ENCODE data around the gene HRH1.
"Not testable (repeated sequence)": the region's sequence is repeated elsewhere in the genome, so short reads cannot be mapped to it uniquely, and the experiment has no call there.

HRH1 gene

GRCh38 chr3:11250902-11251806 lies 96.9 kb downstream of the HRH1 start:
- Histone ChIP-seq H3K9ac (ENCODE audit: low read length) (no peak overlapping the region), H4K20me1 (ENCODE audit: low read depth, low read length) (no peaks in the 10 kb centered on the region), H3K4me3 (ENCODE audit: insufficient read depth, low read length, poor library complexity, severe bottlenecking) (no peak overlapping the region), H3K27ac (ENCODE audit: low read depth, low read length) (no peak overlapping the region), H3K79me2 (ENCODE audit: insufficient read depth, low read length) (no peaks in the 10 kb centered on the region), H3K27me3 (ENCODE audit: low read length) (no peaks in the 10 kb centered on the region), H3K4me2 (ENCODE audit: low read depth, low read length, poor library complexity, severe bottlenecking) (no peak overlapping the region), H2AFZ (ENCODE audit: low read depth, low read length, severe bottlenecking) (no peak overlapping the region), H3K9me2 (replicated peaks; ENCODE audit: insufficient read depth, low read length) (no peaks in the 10 kb centered on the region), H3F3A (ENCODE audit: insufficient read depth) (no peaks in the 10 kb centered on the region), H3K9me3 (ENCODE audit: insufficient read depth, low read length) (no peaks in the 10 kb centered on the region), H3K36me3 (ENCODE audit: low read length) (no peaks in the 10 kb centered on the region)
- TF ChIP-seq EZH2phosphoT487 (conservative IDR thresholded peaks at IDR 0.05; ENCODE audit: low read length) (no peak), CTCF (IDR thresholded peaks at IDR 0.05; ENCODE audit: insufficient read depth, low read length, poor library complexity, severe bottlenecking) (no peak)

- Histone ChIP-seq H3K27ac (ENCODE audit: low read depth, low read length) (no peak overlapping the region), H3K4me3 (ENCODE audit: insufficient read depth, low read length, poor library complexity, severe bottlenecking) (no peak overlapping the region)
These were observed 97.5 kb downstream of the HRH1 start for GRCh38 chr3:11251807-11252176.

GRCh38 chr3:11254876-11255275 lies 100.6 kb downstream of the HRH1 start:
- no peak overlapping the region for H3K9ac ChIP-seq (ENCODE audit: low read length)
- H2AFZ ChIP-seq (ENCODE audit: low read depth, low read length, severe bottlenecking): no peak overlapping the region
- no peak overlapping the region for H3K4me2 ChIP-seq (ENCODE audit: low read depth, low read length, poor library complexity, severe bottlenecking)
- H3K36me3 ChIP-seq (ENCODE audit: low read length): no peaks in the 10 kb centered on the region
- no peaks in the 10 kb centered on the region for H3F3A ChIP-seq (ENCODE audit: insufficient read depth)
- TF ChIP-seq CTCF (IDR thresholded peaks at IDR 0.05; ENCODE audit: insufficient read depth, low read length, poor library complexity, severe bottlenecking) (no peak), EZH2phosphoT487 (conservative IDR thresholded peaks at IDR 0.05; ENCODE audit: low read length) (no peak)
- H3K9me2 ChIP-seq (replicated peaks; ENCODE audit: insufficient read depth, low read length): no peaks in the 10 kb centered on the region
- no peaks in the 10 kb centered on the region for H3K79me2 ChIP-seq (ENCODE audit: insufficient read depth, low read length)
- no peaks in the 10 kb centered on the region for H4K20me1 ChIP-seq (ENCODE audit: low read depth, low read length)
- H3K4me3 ChIP-seq (ENCODE audit: insufficient read depth, low read length, poor library complexity, severe bottlenecking): no peak overlapping the region
- H3K27me3 ChIP-seq (ENCODE audit: low read length): no peaks in the 10 kb centered on the region
- no peaks in the 10 kb centered on the region for H3K9me3 ChIP-seq (ENCODE audit: insufficient read depth, low read length)
- no peak overlapping the region for H3K27ac ChIP-seq (ENCODE audit: low read depth, low read length)

More at GRCh38 chr3:11251807-11252176, 97.5 kb downstream of the HRH1 start:
- no peak overlapping the region for H2AFZ ChIP-seq (ENCODE audit: low read depth, low read length, severe bottlenecking)
- TF ChIP-seq EZH2phosphoT487 (conservative IDR thresholded peaks at IDR 0.05; ENCODE audit: low read length) (no peak), CTCF (IDR thresholded peaks at IDR 0.05; ENCODE audit: insufficient read depth, low read length, poor library complexity, severe bottlenecking) (no peak)
- H4K20me1 ChIP-seq (ENCODE audit: low read depth, low read length): no peaks in the 10 kb centered on the region
- no peaks in the 10 kb centered on the region for H3K9me3 ChIP-seq (ENCODE audit: insufficient read depth, low read length)
- H3K9ac ChIP-seq (ENCODE audit: low read length): no peak overlapping the region
- no peaks in the 10 kb centered on the region for H3K79me2 ChIP-seq (ENCODE audit: insufficient read depth, low read length)
- H3F3A ChIP-seq (ENCODE audit: insufficient read depth): no peaks in the 10 kb centered on the region
- no peaks in the 10 kb centered on the region for H3K9me2 ChIP-seq (replicated peaks; ENCODE audit: insufficient read depth, low read length)
- no peak overlapping the region for H3K4me2 ChIP-seq (ENCODE audit: low read depth, low read length, poor library complexity, severe bottlenecking)
- no peaks in the 10 kb centered on the region for H3K36me3 ChIP-seq (ENCODE audit: low read length)
- H3K27me3 ChIP-seq (ENCODE audit: low read length): no peaks in the 10 kb centered on the region

GRCh38 chr3:11255537-11255936 lies 101.2 kb downstream of the HRH1 start:
- H4K20me1 ChIP-seq (ENCODE audit: low read depth, low read length); H3K36me3 ChIP-seq (ENCODE audit: low read length); H2AFZ ChIP-seq (ENCODE audit: low read depth, low read length, severe bottlenecking); H3K9me2 ChIP-seq (replicated peaks; ENCODE audit: insufficient read depth, low read length); H3K9ac ChIP-seq (ENCODE audit: low read length); H3K27ac ChIP-seq (ENCODE audit: low read depth, low read length); H3K4me3 ChIP-seq (ENCODE audit: insufficient read depth, low read length, poor library complexity, severe bottlenecking); H3F3A ChIP-seq (ENCODE audit: insufficient read depth); H3K27me3 ChIP-seq (ENCODE audit: low read length); H3K4me2 ChIP-seq (ENCODE audit: low read depth, low read length, poor library complexity, severe bottlenecking); H3K9me3 ChIP-seq (ENCODE audit: insufficient read depth, low read length); H3K79me2 ChIP-seq (ENCODE audit: insufficient read depth, low read length): not testable (repeated sequence)
